IMR-90 (cell line): ENCODE measurements around the gene RUNX1.

Source experiments
- CTCF ChIP-seq: conservative IDR thresholded peaks from 2 replicates; pipeline ENCODE4 v1.5.1; 2012; ENCODE audit warnings: mild to moderate bottlenecking, low read depth, low read length, improper control_type of control experiment
- USF2 ChIP-seq: fragments of 150-350 bp; IDR thresholded peaks from 2 replicates; pipeline ENCODE4 v1.6.1; 2017; ENCODE audit warnings: mild to moderate bottlenecking, antibody characterized with exemption, low read length, low read depth

DNA sequence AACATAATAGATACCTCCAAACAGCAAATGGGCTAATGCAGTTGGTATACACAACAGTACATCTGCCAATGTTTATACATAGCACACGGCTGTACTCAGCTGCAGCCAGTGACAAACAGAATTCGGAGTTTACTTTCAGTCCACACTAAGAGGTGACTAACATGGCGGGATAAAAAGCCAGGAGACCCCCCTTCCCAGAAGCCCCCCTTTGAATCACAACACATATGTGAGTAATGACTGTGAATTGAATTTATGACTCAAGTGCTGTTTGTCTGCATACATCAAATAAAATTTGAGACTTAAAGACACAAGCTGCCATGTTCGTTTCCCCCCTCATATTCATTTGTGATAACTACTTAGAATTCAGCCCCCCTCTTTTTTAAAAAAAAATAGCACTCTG, 113.2 kb downstream of the RUNX1 start:
- TF ChIP-seq CTCF (no peak), USF2 (no peak)
